Activated CD8-positive, alpha-beta memory T cell treated with anti-CD3 and anti-CD28 coated beads for 1 hour (primary cell): ENCODE measurements around the gene CLEC18C.
"Not testable (repeated sequence)": the region's sequence is repeated elsewhere in the genome, so short reads cannot be mapped to it uniquely, and the experiment has no call there.

Experiments
- DNase-seq, 2 donors: peaks; one replicate each; pipeline ENCODE4 v3.0.0-alpha.2; 2020; ENCODE audit warnings: low read depth in 1 of 2; ENCODE audit errors: extremely low read depth in 1 of 2

The CLEC18C gene

GRCh38 chr16:70173212-70173837 is at the start of gene CLEC18C:
Gene CLEC18C (plus strand): TSS chr16:70173787. CDS start chr16:70174279, 492 bp downstream.
- not testable (repeated sequence) for DNase-seq

DNA sequence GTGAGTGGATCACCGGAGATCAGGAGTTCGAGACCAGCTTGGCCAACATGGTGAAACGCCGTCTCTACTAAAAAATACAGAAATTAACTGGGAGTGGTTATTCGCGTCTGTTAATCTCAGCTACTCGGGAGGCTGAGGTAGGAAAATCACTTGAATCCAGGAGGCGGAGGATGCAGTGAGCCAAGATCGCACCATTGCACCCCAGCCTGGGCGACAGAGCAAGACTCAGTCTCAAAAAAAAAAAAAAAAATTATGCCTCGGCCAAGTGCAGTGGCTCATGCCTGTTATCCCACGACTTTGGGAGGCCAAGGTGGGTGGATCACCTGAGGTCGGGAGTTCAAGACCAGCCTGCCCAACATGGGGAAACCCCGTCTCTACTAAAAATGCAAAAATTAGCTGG is 49.8 kb upstream of the CLEC18C start:
- DNase-seq = not testable (repeated sequence)

GRCh38 chr16:70126226-70126625 is 47.4 kb upstream of the CLEC18C start:
- not testable (repeated sequence) for DNase-seq

DNA sequence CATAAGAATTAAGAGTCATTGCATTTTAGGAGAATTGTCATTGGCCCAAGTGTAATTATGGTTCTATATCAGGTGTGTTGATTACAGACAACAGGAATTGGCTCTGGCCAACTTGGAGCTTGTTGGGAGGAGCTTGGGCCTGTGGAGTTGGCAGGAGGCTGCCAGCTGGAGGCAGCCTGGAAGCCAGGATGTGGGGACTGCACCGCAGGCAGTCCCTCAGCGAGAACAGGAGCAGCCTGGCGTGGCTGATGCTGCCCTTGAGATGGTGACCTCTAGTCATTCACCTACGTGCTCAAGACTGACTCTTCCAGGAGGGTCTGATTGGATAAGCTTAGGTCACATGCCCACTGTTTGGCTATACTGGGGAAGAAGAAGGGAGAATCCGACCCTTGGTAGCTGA is 45.9 kb upstream of the CLEC18C start:
- not testable (repeated sequence) for DNase-seq

- not testable (repeated sequence) for DNase-seq
Observed at GRCh38 chr16:70128844-70129243, 44.7 kb upstream of the CLEC18C start.

DNA sequence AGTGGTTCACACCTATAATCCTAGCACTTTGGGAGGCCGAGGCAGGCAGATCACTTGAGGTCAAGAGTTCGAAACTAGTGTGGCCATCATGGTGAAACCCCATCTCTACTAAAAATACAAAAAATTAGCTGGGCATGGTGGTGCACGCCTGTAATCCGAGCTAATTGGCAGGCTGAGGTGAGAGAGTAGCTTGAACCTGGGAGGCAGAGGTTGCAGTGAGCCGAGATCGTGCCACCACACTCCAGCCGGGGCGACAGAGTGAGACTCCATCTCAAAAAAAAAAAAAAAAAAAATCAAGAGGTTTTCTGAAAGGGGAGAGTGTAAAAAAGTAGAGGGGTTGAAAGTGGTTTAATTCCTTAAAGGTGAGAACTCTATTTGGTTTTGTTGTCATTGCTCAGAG is 37.8 kb upstream of the CLEC18C start:
- DNase-seq = not testable (repeated sequence)

- DNase-seq = not testable (repeated sequence)
Observed at GRCh38 chr16:70136595-70136994, 37.0 kb upstream of the CLEC18C start.

DNA sequence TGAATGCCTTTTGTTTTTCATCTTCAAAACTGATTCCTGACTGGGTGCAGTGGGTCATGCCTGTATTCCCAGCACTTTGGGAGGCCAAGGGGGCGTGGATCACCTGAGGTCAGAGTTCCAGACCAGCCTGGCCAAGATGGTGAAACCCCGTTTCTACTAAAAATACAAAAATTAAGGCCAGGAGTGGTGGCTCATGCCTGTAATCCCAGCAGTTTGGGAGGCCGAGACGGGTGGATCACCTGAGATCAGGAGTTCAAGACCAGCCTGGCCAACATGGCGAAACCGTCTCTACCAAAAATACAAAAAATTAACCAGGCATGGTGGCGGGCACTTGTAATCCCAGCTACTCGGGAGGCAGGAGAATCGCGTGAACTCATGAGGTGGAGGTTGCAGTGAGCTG is 30.8 kb upstream of the CLEC18C start:
- not testable (repeated sequence) for DNase-seq

- not testable (repeated sequence) for DNase-seq
Observed at GRCh38 chr16:70143231-70143895, 30.2 kb upstream of the CLEC18C start.

- not testable (repeated sequence) for DNase-seq
Observed at GRCh38 chr16:70147853-70148252, 25.7 kb upstream of the CLEC18C start.

GRCh38 chr16:70148453-70148852 is 25.1 kb upstream of the CLEC18C start:
- not testable (repeated sequence) for DNase-seq

GRCh38 chr16:70149296-70149695 is 24.3 kb upstream of the CLEC18C start:
- DNase-seq = not testable (repeated sequence)

DNA sequence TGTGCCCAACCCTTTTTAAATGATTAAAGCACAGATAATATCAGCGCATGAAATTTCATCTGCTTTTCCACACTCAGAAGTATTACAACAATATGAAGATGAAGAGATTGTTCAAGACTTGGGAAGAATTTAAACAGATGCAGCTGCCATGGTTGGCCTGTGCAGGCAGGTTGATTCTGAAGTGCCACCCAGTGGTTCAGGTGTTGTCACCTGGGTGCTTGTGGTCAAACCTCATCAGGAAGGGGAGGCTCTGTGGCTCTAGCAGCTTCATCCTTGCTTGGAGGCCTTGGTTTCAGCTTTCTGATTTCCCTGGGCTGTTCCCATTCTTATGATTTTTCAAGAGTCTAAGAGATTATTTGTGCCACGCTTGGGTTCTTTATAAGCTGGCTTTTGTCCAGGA is 22.2 kb upstream of the CLEC18C start:
- DNase-seq = no peak

DNA sequence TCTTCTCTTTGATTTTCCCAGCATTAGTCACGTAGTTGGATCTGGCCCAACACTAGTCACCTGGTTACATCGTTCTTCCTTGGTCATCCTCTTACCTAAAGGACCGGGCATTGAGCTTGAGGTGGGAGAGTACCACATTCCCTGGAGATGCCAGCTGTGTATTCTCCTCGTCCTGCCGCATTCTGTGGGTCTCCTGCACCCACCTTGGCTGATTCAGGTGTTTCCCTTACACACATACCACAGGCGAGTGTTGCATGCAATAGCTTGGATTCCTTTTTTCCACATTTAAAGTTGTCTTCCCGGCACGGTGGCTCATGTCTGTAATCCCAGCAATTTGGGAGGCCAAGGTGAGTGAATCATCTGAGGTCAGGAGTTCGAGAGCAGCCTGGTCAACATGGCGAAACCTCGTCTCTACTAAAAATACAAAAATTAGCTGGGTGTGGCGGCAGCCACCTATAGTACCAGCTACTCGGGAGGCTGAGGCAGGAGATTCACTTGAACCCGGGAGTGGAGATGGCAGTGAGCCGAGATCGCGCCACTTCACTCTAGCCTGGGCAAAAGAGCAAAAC is 21.6 kb upstream of the CLEC18C start:
- no peak for DNase-seq

DNA sequence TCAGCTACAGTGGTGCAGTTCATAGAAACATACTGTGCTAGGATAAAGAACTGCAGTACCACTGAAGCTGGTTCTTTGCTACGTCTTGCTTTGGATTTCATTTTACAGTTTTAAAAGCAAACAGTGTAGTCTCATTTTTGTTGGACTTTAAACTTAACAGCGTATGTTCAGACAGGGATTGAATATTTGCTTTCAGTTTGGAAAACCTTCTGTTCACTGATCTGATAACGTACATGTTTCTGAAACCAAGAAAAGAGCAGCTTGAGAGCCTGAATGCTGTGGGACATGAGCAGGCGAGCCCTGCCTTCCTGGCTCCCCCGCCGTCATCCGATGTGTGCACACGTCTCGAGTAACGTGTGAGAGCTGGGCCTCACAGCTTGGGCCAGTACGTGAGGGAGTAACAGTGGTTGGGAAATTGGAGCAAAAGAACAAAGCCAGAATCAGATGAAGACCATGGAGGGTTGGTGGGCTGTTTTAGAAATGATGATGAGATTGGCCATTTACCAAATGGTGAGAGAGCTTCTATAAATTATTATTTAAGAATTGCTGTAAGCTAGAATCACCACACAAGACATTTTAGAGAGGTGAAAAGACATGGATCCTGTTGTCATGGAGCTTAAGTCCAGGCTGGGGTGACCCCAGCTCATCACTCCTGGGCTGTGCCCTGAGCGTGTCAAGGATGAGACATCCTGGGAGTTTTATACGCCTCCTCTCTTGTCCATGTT is 20.8 kb upstream of the CLEC18C start:
- DNase-seq = no peak

GRCh38 chr16:70154736-70155135 is 18.9 kb upstream of the CLEC18C start:
- DNase-seq = not testable (repeated sequence)

- DNase-seq = no peak
Observed at GRCh38 chr16:70156207-70156978, 17.2 kb upstream of the CLEC18C start.

DNA sequence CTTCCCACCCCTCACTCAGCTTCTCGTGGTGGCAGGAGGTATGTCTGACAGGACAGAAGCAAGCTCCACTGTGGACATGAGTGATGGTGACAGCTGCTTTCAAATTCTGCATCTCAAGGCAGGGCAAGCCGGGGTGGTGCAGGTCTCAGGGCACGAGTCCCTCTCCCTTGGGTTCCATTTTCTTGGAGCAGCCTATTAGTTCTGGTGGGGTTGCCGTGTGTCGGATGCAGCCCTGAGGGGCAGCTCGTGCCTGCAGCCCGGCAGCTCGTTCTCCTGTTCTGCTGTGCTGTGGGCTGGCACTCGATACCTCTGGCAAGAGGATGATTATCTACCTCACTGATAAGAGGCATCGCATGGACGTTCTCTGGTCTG is 16.5 kb upstream of the CLEC18C start:
- DNase-seq = no peak

DNA sequence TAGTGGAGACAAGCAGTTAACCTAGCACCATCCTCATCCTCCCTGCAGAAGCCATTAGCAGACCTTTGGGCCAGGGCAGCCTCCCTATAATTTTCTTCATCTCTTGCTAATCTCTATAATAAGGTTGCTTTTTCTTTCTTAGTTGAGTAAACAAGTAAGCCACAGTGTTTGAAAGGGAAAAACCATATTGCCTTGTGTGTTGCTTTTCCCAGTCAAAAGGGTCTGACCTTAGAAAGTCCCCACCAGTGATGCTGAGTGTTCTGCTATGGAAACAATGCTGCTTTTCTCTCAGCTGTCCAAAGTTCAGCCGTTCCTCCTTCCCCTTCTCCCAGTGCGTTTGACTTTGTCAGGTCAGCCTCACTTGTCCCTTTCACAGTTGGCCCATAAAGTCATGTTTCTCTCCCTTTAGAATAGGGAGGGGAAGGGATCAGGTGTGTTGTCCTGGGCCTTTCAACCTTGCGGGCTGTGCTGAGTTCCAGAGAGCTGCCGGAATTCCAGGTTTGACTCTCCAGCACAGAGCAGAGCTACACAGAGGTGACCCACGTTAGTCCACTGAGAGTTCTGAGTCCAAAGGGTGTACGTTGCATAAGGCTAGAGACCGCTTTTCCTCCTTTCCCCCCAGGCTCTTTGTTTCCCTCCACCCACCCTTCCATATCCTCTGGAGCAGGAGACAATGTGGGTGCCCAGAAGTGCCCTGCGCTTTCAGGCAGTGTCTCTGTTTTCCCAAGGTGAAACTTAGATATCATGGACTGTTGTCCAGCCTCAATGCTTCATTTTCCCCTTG is 15.9 kb upstream of the CLEC18C start:
- no peak for DNase-seq
